ENCODE data around the gene PXK. TPM values are rescaled to one million over a fixed set of nuclear protein-coding genes. Genes with fewer than 3 reads are reported as not detected.
A peak's percentile ranks its signal among the peaks of the same experiment; 100 is the strongest.

The PXK gene
- total and polyA plus RNA-seq, 2 experiments from 2014 or later = 29.5 to 37.8 TPM

- H4K20me1 ChIP-seq (ENCODE audit: insufficient read depth, poor library complexity, severe bottlenecking) = no peaks in the 10 kb centered on the region
- H3K4me1 ChIP-seq (ENCODE audit: insufficient read depth) = peaks cover 7% of the 10 kb centered on the region
- H3K79me2 ChIP-seq = no peaks in the 10 kb centered on the region
- DNase-seq (ENCODE audit: low spot score) = no peak
- no peaks in the 10 kb centered on the region for H3K9me2 ChIP-seq (replicated peaks; ENCODE audit: insufficient read depth)
- WGBS (ENCODE audit: low lambda C conversion rate, missing lambda C conversion rate) = 56% methylated on average over 4 of the region's 4 CpGs
- H2AFZ ChIP-seq = no peak overlapping the region
- no peaks in the 10 kb centered on the region for H3K27me3 ChIP-seq
- H3K27ac ChIP-seq = no peak overlapping the region
- no peak for TF ChIP-seq EZH2 (IDR thresholded peaks at IDR 0.05; ENCODE audit: borderline replicate concordance)
- no peak for TF ChIP-seq CTCF (IDR thresholded peaks at IDR 0.05; ENCODE audit: poor library complexity)
- TF ChIP-seq EZH2phosphoT487 (IDR thresholded peaks at IDR 0.05; ENCODE audit: low read depth, severe bottlenecking, unreplicated experiment) = no peak
- H3K9me3 ChIP-seq (ENCODE audit: low read depth) = no peaks in the 10 kb centered on the region
- no peaks in the 10 kb centered on the region for H3K36me3 ChIP-seq (replicated peaks; ENCODE audit: insufficient read depth, low read depth)
- no peak overlapping the region for H3K4me3 ChIP-seq
- H3K4me2 ChIP-seq = peak overlapping the region; percentile 59
These were observed 130.1 kb downstream of the PXK start for GRCh38 chr3:58462829-58463180.

GRCh38 chr3:58463181-58463941 lies 130.7 kb downstream of the PXK start:
- no peaks in the 10 kb centered on the region for H3K9me2 ChIP-seq (replicated peaks; ENCODE audit: insufficient read depth)
- no peak overlapping the region for H3K4me3 ChIP-seq
- H3K79me2 ChIP-seq = no peaks in the 10 kb centered on the region
- H3K27ac ChIP-seq = no peak overlapping the region
- H3K4me1 ChIP-seq (ENCODE audit: insufficient read depth) = peaks cover 7% of the 10 kb centered on the region
- peak overlapping the region; percentile 36 for H2AFZ ChIP-seq
- no peaks in the 10 kb centered on the region for H4K20me1 ChIP-seq (ENCODE audit: insufficient read depth, poor library complexity, severe bottlenecking)
- H3K4me2 ChIP-seq = peak overlapping the region; percentile 59
- H3K36me3 ChIP-seq (replicated peaks; ENCODE audit: insufficient read depth, low read depth) = no peaks in the 10 kb centered on the region
- H3K27me3 ChIP-seq = no peaks in the 10 kb centered on the region
- H3K9me3 ChIP-seq (ENCODE audit: low read depth) = no peaks in the 10 kb centered on the region
- peak; percentile 78 for TF ChIP-seq CTCF (IDR thresholded peaks at IDR 0.05; ENCODE audit: poor library complexity)
- TF ChIP-seq EZH2 (IDR thresholded peaks at IDR 0.05; ENCODE audit: borderline replicate concordance) = no peak
- DNase-seq (ENCODE audit: low spot score) = peak; percentile 86
- 32% methylated on average over 18 of the region's 18 CpGs for WGBS (ENCODE audit: low lambda C conversion rate, missing lambda C conversion rate)

- no peak for DNase-seq (ENCODE audit: low spot score)
- WGBS (ENCODE audit: low lambda C conversion rate, missing lambda C conversion rate) = 45% methylated on average over 5 of the region's 5 CpGs
- Histone ChIP-seq H3K9me3 (ENCODE audit: low read depth) (no peaks in the 10 kb centered on the region), H3K9me2 (replicated peaks; ENCODE audit: insufficient read depth) (no peaks in the 10 kb centered on the region), H4K20me1 (ENCODE audit: insufficient read depth, poor library complexity, severe bottlenecking) (no peaks in the 10 kb centered on the region), H3K4me3 (no peak overlapping the region), H3K4me1 (ENCODE audit: insufficient read depth) (peaks cover 7% of the 10 kb centered on the region), H3K27me3 (no peaks in the 10 kb centered on the region), H3K27ac (no peak overlapping the region), H2AFZ (peak overlapping the region; percentile 8), H3K4me2 (peak overlapping the region; percentile 59), H3K36me3 (replicated peaks; ENCODE audit: insufficient read depth, low read depth) (no peaks in the 10 kb centered on the region), H3K79me2 (no peaks in the 10 kb centered on the region)
- TF ChIP-seq EZH2phosphoT487 (IDR thresholded peaks at IDR 0.05; ENCODE audit: low read depth, severe bottlenecking, unreplicated experiment) (no peak), EZH2 (IDR thresholded peaks at IDR 0.05; ENCODE audit: borderline replicate concordance) (no peak), CTCF (IDR thresholded peaks at IDR 0.05; ENCODE audit: poor library complexity) (no peak)
These were observed 131.2 kb downstream of the PXK start for GRCh38 chr3:58463942-58464271.

Measured in hepatocyte (in vitro differentiated cells).